ENCODE data around the gene HOXB7. TPM values are rescaled to one million over a fixed set of nuclear protein-coding genes. Genes with fewer than 3 reads are reported as not detected.

HOXB7 gene
- total and polyA plus RNA-seq, 4 donors, result 0.08 to 0.31 (median 0.27) TPM

DNA sequence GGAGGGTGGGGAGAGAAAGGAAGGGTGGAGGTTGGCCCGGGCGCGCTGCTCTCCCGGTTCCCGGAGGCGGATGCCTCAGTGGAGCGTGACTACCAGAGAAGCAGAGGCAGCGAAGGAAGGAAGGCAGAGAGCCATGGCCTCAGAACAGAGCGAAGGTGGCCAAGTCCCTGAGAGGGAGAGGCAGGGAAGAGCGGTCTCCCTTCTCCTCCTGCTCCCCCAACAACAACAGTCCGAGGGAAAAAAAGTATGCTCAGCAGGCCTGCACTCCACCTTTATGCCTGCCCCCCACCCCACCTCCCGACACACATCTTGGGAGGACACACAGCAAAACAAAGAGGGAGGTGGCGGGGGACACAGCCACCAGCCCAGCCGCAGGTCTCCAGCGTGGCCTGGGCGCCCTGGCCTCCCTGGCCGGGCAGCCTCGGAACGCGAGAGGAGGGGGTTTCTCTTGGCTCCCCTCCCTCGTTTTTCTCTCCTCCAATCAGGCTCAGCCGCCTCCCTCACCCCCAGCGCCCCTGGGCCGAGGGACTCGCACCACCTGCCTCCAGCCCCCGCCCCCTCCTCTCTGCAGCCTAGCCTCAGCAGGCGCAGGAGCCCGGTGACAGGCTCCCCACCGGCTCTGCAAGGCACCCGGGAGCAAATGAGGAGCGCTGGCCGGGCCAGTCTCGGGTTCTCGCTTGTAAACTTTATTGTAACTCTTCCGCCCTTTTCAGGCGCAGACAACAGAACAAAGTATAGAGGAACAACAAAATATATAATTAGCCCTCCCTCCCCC lies 1.1 kb upstream of the HOXB7 start (continued):
- TF ChIP-seq, protein P1, sequence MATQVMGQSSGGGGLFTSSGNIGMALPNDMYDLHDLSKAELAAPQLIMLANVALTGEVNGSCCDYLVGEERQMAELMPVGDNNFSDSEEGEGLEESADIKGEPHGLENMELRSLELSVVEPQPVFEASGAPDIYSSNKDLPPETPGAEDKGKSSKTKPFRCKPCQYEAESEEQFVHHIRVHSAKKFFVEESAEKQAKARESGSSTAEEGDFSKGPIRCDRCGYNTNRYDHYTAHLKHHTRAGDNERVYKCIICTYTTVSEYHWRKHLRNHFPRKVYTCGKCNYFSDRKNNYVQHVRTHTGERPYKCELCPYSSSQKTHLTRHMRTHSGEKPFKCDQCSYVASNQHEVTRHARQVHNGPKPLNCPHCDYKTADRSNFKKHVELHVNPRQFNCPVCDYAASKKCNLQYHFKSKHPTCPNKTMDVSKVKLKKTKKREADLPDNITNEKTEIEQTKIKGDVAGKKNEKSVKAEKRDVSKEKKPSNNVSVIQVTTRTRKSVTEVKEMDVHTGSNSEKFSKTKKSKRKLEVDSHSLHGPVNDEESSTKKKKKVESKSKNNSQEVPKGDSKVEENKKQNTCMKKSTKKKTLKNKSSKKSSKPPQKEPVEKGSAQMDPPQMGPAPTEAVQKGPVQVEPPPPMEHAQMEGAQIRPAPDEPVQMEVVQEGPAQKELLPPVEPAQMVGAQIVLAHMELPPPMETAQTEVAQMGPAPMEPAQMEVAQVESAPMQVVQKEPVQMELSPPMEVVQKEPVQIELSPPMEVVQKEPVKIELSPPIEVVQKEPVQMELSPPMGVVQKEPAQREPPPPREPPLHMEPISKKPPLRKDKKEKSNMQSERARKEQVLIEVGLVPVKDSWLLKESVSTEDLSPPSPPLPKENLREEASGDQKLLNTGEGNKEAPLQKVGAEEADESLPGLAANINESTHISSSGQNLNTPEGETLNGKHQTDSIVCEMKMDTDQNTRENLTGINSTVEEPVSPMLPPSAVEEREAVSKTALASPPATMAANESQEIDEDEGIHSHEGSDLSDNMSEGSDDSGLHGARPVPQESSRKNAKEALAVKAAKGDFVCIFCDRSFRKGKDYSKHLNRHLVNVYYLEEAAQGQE (IDR thresholded peaks at IDR 0.05), result no peak
- TF ChIP-seq GABPA (IDR thresholded peaks at IDR 0.05 in 1 of 2, conservative IDR thresholded peaks at IDR 0.05 in 1 of 2), result no peak
- TF ChIP-seq EGR1 (IDR thresholded peaks at IDR 0.05; ENCODE audit: low read depth in 2 of 2), result no peak
- TF ChIP-seq, protein P2, sequence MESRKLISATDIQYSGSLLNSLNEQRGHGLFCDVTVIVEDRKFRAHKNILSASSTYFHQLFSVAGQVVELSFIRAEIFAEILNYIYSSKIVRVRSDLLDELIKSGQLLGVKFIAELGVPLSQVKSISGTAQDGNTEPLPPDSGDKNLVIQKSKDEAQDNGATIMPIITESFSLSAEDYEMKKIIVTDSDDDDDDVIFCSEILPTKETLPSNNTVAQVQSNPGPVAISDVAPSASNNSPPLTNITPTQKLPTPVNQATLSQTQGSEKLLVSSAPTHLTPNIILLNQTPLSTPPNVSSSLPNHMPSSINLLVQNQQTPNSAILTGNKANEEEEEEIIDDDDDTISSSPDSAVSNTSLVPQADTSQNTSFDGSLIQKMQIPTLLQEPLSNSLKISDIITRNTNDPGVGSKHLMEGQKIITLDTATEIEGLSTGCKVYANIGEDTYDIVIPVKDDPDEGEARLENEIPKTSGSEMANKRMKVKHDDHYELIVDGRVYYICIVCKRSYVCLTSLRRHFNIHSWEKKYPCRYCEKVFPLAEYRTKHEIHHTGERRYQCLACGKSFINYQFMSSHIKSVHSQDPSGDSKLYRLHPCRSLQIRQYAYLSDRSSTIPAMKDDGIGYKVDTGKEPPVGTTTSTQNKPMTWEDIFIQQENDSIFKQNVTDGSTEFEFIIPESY (IDR thresholded peaks at IDR 0.05), result no peak
- TF ChIP-seq HNF4G (IDR thresholded peaks at IDR 0.05), result no peak
- TF ChIP-seq, protein P3, sequence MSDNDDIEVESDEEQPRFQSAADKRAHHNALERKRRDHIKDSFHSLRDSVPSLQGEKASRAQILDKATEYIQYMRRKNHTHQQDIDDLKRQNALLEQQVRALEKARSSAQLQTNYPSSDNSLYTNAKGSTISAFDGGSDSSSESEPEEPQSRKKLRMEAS (IDR thresholded peaks at IDR 0.05), result no peak
- TF ChIP-seq TAF1 (conservative IDR thresholded peaks at IDR 0.05), result no peak
- TF ChIP-seq FOXA1 (IDR thresholded peaks at IDR 0.05), result no peak
- TF ChIP-seq YY1 (IDR thresholded peaks at IDR 0.05), result no peak
- no peak for TF ChIP-seq NR2F2 (IDR thresholded peaks at IDR 0.05)
- no peak for TF ChIP-seq RXRA (IDR thresholded peaks at IDR 0.05)

DNA sequence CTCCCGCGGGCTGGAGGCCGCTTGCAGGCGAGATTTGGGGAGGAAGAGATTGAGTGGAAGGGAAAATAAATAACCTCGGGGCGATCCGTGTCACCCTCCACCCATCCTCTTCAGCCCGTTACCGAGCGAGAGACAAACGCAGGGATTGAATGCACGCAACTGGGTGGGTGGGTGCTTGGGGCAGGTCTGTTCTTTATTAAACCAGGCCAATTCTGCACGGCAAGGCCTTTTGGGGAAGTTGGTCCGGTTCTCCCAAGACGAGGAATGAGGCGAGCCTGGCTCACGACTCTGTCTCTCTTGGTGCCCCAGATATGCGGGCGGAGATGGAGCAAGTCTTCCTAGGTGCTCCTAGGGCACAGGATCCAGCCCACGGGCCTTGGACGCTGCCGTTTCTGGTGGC lies 396 bp upstream of the HOXB7 start:
- H3K9me3 ChIP-seq (ENCODE audit: control insufficient read depth in 4 of 4, low read length in 3 of 4), result no peaks in the 10 kb centered on the region
- H3K27me3 ChIP-seq (ENCODE audit: control insufficient read depth in 4 of 4, insufficient read depth in 4 of 4, low read length in 3 of 4), result peaks cover 7 to 35% (median 12%) of the 10 kb centered on the region in 4 donors
- peak overlapping the region in 1 of 3 donors; percentile 45 for H3K4me3 ChIP-seq (ENCODE audit: low read depth in 1 of 3, low read length in 3 of 3)
- 8% methylated on average over 22 of the region's 22 CpGs for WGBS
- no peak overlapping the region for H3K27ac ChIP-seq (ENCODE audit: low read depth in 1 of 2, low read length in 2 of 2)
- no peaks in the 10 kb centered on the region for H3K36me3 ChIP-seq (ENCODE audit: control insufficient read depth in 4 of 4, insufficient read depth in 3 of 4, low read depth in 1 of 4, low read length in 3 of 4)
- peaks cover 0 to 20% (median 9%) of the 10 kb centered on the region in 4 donors for H3K4me1 ChIP-seq (ENCODE audit: control insufficient read depth in 4 of 4, insufficient read depth in 4 of 4, low read length in 3 of 4)
- DNase-seq (ENCODE audit: low spot score), result no peak
- TF ChIP-seq NR2F2 (IDR thresholded peaks at IDR 0.05), result no peak
- TF ChIP-seq FOXA2 (IDR thresholded peaks at IDR 0.05), result no peak
- TF ChIP-seq FOXA1 (IDR thresholded peaks at IDR 0.05), result no peak
- TF ChIP-seq JUND (IDR thresholded peaks at IDR 0.05), result no peak
- no peak overlapping the region for H3K9ac ChIP-seq (ENCODE audit: low read depth in 1 of 2, low read length in 2 of 2)

- Histone ChIP-seq H3K4me3 (ENCODE audit: low read depth in 1 of 3, low read length in 3 of 3) (peak overlapping the region in 1 of 3 donors; percentile 45), H3K4me1 (ENCODE audit: control insufficient read depth in 4 of 4, insufficient read depth in 4 of 4, low read length in 3 of 4) (peaks cover 0 to 20% (median 9%) of the 10 kb centered on the region in 4 donors), H3K36me3 (ENCODE audit: control insufficient read depth in 4 of 4, insufficient read depth in 3 of 4, low read depth in 1 of 4, low read length in 3 of 4) (no peaks in the 10 kb centered on the region), H3K27ac (ENCODE audit: low read depth in 1 of 2, low read length in 2 of 2) (no peak overlapping the region), H3K27me3 (ENCODE audit: control insufficient read depth in 4 of 4, insufficient read depth in 4 of 4, low read length in 3 of 4) (peaks cover 6 to 32% (median 11%) of the 10 kb centered on the region in 4 donors), H3K9ac (ENCODE audit: low read depth in 1 of 2, low read length in 2 of 2) (no peak overlapping the region), H3K9me3 (ENCODE audit: control insufficient read depth in 4 of 4, low read length in 3 of 4) (no peaks in the 10 kb centered on the region)
- DNase-seq (ENCODE audit: low spot score), result no peak
- WGBS, result 7% methylated on average over 15 of the region's 15 CpGs
- no peak for TF ChIP-seq ATF3 (IDR thresholded peaks at IDR 0.05)
- no peak for TF ChIP-seq RAD21 (IDR thresholded peaks at IDR 0.05)
- TF ChIP-seq EGR1 (IDR thresholded peaks at IDR 0.05; ENCODE audit: low read depth in 2 of 2), result no peak
- no peak for TF ChIP-seq FOXA1 (IDR thresholded peaks at IDR 0.05)
- no peak for TF ChIP-seq HNF4A (conservative IDR thresholded peaks at IDR 0.05)
- TF ChIP-seq NR2F2 (IDR thresholded peaks at IDR 0.05), result no peak
- no peak for TF ChIP-seq TAF1 (conservative IDR thresholded peaks at IDR 0.05)
- TF ChIP-seq, protein P3 (IDR thresholded peaks at IDR 0.05), result no peak
- no peak for TF ChIP-seq FOXA2 (IDR thresholded peaks at IDR 0.05)
- TF ChIP-seq, protein P2 (IDR thresholded peaks at IDR 0.05), result no peak
- TF ChIP-seq, protein P1 (IDR thresholded peaks at IDR 0.05), result no peak
Observed at GRCh38 chr17:48609759-48610281, 997 bp downstream of the HOXB7 start.

Data from liver (tissue), 9 donors.